ENCODE results near the gene GALNT13.
A peak's percentile ranks its signal among the peaks of the same experiment; 100 is the strongest.

Gene GALNT13

DNA sequence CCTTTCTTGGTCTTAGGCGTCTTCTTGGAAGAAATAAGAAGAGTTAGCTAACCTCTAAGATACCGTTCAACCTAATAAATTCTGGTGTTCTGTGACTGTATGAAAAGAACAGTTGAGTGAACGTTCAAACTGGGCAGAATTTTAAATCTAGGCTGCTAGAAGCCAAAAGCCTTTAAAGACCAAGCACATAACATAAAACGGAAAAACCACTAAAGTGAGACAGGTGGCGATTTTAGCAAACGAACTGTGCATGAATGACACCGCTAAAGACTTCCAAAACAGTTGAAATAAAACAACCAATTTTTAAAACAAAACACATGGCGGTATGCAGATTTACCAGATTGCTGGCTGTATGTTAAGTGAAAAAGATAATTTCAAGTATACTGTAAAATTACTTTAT, 73.1 kb downstream of the GALNT13 start:
- DNase-seq (ENCODE audit: low spot score) = no peak

DNA sequence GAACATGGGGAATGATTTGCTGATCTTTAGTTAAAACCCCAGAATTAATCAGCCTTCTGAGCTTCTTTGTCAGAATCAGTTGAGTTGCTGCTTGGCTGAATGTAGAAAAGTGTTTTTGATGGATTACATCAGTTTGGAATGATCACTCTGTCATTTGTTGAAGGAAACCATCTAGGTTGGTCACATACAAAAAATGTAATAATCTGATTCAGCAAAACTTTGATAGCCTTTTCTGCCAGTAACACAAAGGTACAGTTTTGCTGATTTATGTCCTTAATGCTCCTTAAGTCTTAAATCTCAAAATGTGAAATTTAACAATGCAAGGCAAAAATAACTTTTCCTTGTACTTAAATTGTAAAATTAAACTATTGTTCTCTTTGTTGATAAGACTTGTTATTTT, 74.3 kb downstream of the GALNT13 start:
- DNase-seq (ENCODE audit: low spot score) = no peak

DNA sequence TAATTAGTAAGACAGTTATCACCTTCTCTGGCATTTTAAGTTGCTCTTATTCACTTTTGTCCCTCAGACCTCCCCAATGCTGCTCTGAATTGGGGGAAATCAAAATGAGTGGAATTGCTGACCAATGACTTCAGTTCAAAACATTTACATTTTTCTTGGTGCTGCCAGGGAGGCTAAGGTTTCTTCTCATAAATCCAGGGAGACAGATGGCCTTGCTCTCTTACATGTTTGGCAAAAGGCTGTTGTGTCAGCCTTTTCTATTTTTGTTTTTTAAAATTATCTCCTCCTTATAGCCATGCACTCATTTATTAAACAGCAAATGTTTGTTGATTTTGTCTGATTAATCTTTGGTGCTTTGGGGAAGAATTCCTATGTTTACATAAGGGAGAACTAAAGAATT, 82.0 kb downstream of the GALNT13 start:
- no peak for DNase-seq (ENCODE audit: low spot score)

GRCh38 chr2:153963256-153963655, 91.5 kb downstream of the GALNT13 start:
- DNase-seq (ENCODE audit: low spot score) = peak; percentile 8

DNA sequence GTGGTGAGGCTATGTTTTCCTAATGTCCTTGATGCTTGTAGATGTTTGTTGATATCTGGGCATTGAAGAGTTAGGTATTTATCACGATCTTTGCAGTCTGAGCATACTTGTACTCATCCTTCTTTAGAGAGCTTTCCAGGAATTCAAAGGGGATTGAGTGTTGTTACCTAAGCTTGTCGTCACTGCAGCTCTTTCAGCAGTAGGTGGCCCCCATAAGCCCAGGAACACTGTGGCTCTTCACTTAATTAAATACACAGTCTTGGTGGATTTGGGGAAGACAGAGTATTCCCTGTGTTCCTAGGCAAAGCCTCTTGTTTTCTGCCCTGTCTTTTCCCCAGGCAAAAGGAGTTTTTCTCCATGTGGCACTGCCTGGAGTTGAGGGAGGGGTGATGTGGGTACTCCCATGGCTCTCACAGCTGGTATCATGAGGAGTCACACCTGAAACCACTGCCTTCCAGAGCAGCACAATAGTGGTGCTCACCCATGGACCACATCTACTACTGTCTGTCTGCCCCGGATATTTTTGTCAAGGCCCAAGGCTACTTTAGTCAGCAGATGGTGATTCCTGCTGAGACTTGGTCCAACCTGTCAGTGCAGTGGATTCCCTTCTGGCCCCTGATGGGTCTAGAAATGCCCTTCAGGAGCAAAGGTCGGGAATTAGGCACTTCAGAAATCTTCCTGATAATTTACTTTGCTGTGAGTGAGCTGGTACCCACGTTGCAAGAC, 95.7 kb downstream of the GALNT13 start:
- DNase-seq (ENCODE audit: low spot score) = no peak

- no peak for DNase-seq (ENCODE audit: low spot score)
Measured at GRCh38 chr2:153971250-153971649, 99.5 kb downstream of the GALNT13 start.

DNA sequence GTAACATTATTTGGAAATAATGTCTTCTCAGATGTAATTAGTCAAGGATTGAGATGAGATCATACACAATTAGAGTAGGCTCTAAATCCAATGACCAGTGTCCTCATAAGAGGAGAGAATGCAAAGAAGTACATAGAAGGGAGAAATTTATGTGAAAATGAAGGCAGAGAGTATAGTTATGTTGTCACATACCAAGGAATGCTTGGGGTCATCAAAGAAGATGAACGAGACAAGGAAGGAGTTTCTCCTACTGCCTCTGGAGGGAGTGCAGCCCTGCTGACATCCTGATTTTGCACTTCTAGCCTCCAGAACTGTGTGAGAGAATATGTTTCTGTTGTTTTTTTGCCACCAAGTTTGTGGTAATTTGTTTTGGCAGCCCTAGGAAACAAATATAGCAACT, 100.1 kb downstream of the GALNT13 start:
- no peak for DNase-seq (ENCODE audit: low spot score)

DNA sequence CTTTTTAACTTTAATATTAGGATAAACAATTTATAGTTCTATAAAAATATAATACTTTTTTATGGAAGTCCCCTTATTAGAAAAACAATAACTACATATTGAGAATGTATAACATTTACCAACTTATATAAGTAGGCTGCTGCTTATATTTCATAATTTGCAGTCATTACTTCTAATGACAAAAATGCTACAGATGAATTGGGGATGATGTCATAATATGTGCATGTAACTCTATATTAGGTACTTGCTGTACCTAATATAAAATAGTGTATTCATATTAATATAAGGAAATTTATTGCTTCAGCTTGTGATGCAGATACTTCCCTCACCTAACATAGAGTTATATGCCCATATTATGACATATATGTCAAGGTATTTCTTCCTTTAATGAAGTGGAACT, 100.7 kb downstream of the GALNT13 start:
- no peak for DNase-seq (ENCODE audit: low spot score)

DNA sequence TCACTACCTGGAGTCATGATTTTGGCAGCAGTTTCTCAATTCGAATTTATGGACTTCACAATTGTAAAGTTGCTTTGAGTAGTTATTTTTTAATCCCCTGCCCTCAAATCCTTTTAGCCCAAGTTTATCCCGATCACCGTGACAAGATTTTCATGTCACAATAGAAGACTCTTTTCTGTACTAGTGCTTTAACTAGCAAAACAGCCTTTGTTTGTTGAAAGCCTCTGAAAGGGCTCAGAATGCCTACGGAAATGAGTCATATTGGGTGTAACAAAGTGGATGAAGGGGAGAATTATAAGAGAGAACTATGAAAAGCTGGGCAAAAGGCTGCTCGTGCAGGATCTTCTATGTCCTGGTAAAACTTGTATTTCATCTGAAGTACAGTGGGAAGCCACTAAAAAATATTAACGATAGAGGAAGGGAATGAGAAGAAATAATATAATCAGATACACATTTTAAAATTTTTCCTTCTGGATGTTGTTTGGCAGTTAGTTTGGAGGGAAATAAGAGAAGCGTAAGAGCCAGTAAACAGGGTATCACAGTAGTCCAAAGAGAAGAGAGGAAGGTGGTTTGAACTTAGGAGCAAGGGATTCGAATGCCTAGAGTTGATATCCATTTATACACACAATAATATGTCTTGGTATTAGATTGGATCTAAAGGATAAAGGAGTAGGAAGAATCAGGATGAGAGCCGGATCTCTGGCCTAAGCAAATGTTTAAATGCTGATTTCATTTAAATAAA, 114.9 kb downstream of the GALNT13 start:
- DNase-seq (ENCODE audit: low spot score) = peak; percentile 13

- DNase-seq (ENCODE audit: low spot score) = no peak
Measured at GRCh38 chr2:153990771-153991170, 119.0 kb downstream of the GALNT13 start.

DNA sequence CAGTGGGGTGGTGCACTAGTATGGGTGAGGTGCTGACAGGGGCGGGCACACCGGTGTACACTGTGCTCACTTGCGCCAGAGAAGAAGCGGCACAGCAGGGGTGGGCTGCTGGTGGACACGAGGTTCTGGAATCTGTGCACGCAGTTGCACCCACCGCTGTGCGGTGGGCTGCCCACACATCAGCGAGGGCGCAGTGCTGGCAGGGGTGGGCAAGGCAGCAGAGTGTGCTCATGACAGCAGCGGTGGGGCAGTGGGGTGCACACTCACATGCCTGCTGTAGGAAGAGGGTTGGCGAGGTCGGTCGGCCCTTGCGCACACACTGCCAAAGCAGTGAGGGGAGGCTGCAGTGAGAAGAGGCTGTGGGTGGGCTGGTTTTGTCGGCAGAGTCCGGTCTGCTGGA, 141.8 kb downstream of the GALNT13 start:
- DNase-seq (ENCODE audit: low spot score) = no peak

GRCh38 chr2:154015233-154015632, 143.5 kb downstream of the GALNT13 start:
- DNase-seq (ENCODE audit: low spot score) = no peak

DNA sequence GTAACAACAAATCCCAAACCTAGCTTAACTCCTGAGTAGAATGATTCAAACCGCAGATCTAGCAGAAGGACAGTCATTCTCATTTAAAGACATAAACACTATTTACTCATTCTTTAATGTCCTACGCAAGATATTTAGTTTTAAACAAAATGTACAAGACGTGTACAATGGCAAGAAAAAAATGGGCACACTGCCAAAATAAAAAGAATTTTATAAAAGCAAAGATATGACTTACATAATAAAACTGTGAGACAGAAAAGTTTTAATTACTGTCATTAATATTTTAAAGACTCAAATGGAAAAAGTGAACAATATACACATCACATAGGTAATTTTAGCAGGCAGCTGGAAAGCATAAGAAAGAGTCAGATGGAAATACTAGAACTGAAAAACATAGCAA, 157.8 kb downstream of the GALNT13 start:
- no peak for DNase-seq (ENCODE audit: low spot score)

DNA sequence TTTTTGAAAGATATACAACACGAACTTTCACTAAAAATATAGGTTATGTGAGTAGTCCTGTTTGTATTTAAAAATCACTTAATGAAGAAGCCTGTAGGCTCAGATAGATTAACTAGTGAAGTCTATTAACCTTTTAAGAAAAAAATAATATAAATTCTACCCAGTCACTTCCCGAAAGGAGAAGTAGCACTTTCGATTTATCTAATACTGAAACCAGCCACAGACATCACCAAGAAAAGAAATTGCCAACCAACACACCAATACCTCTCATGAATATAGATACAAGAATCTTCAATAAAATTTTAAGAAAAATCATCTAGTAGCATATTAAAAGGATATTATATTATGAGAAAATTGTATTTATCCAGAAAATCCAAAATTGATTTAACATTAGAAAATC, 160.5 kb downstream of the GALNT13 start:
- no peak for DNase-seq (ENCODE audit: low spot score)

DNA sequence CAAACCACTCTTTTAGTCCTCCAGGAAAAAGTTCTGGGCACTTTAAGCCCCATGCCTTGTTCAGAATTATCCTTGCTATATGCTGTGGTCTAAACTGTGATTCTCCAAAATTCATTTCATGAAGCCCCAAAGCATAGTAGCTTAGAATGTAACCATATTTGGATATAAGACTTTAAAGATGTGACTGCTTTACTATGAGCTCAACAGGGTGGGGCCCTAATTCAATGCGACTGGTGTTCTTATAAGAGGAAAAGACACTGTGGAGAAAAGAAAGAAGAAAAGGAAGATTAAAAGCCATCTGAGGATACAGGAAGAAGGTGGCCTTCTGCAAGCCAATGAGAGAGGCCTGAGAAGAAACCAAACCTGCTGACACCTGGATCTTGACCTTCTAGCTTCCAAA, 174.8 kb downstream of the GALNT13 start:
- DNase-seq (ENCODE audit: low spot score) = no peak

- no peak for DNase-seq (ENCODE audit: low spot score)
Measured at GRCh38 chr2:154048905-154049304, 177.2 kb downstream of the GALNT13 start.

DNA sequence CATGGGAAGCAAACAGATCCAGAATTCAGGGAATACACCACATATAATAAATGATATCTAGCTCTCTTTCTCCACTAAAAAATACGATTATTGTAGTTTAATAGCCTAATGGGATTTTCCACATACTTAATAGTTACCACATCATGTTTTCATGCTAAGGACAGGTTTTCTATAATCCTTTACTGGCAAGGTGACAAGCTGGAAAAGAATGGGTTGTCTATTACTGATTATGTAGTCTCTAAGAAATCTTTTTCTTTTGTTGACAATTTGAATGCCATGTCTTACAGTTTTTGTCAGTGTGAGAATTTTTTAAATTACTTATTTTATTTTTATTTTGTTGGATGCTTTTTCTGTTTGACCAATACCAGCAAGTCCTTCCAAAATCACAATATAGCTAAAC, 177.8 kb downstream of the GALNT13 start:
- no peak for DNase-seq (ENCODE audit: low spot score)

- DNase-seq (ENCODE audit: low spot score) = no peak
Measured at GRCh38 chr2:154067124-154067523, 195.4 kb downstream of the GALNT13 start.

GRCh38 chr2:154078926-154079325, 207.2 kb downstream of the GALNT13 start:
- no peak for DNase-seq (ENCODE audit: low spot score)

DNA sequence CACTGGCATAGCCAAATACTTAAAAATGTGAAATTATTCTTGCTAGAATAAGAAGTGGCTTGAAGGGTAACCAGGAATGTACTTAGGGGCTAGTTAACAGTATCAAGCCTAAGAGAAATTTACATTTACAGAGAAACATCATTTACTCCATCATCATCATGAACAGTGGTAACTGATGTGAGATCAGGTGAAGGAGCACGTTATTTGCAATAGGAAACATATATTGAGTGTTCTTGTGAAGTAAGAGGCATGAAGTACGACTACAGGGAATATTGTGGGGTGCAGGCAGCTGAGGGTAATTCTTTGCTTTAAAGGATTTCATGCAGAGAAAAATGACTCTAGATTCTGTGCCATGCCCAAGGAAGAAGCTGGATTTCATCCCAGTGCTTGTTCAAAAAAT, 220.8 kb downstream of the GALNT13 start:
- no peak for DNase-seq (ENCODE audit: low spot score)

- DNase-seq (ENCODE audit: low spot score) = no peak
Measured at GRCh38 chr2:154093856-154094255, 222.1 kb downstream of the GALNT13 start.

GRCh38 chr2:154097833-154098398, 226.2 kb downstream of the GALNT13 start:
- DNase-seq (ENCODE audit: low spot score) = no peak

- no peak for DNase-seq (ENCODE audit: low spot score)
Measured at GRCh38 chr2:154120706-154121105, 249.0 kb downstream of the GALNT13 start.

Measured in Ammon's horn (tissue), 1 donor.